Fibroblast of skin of back (primary cell): ENCODE data around the gene SLC24A3.

Source experiments
- DNase-seq: peaks from one replicate; pipeline ENCODE4 v3.0.0-alpha.2; 2013

Gene SLC24A3

GRCh38 chr20:19723813-19724430 is 511.5 kb downstream of the SLC24A3 start:
- no peak for DNase-seq

- no peak for DNase-seq
Measured at GRCh38 chr20:19725373-19725772, 512.9 kb downstream of the SLC24A3 start.

GRCh38 chr20:19725814-19726525 is 513.5 kb downstream of the SLC24A3 start:
- peak; percentile 55 for DNase-seq

GRCh38 chr20:19727251-19727847 is 514.9 kb downstream of the SLC24A3 start:
- DNase-seq, result no peak

- DNase-seq, result no peak
Measured at GRCh38 chr20:19729672-19730071, 517.2 kb downstream of the SLC24A3 start.

GRCh38 chr20:19730706-19731105 is 518.3 kb downstream of the SLC24A3 start:
- no peak for DNase-seq

GRCh38 chr20:19734811-19735210 is 522.4 kb downstream of the SLC24A3 start:
- DNase-seq, result no peak

GRCh38 chr20:19735446-19735845 is 523.0 kb downstream of the SLC24A3 start:
- DNase-seq, result peak; percentile 92

- DNase-seq, result peak; percentile 54
Measured at GRCh38 chr20:19737025-19737424, 524.6 kb downstream of the SLC24A3 start.

GRCh38 chr20:19738951-19739350 is 526.5 kb downstream of the SLC24A3 start:
- no peak for DNase-seq

- DNase-seq, result no peak
Measured at GRCh38 chr20:19739351-19739750, 526.9 kb downstream of the SLC24A3 start.

GRCh38 chr20:19740512-19740911 is 528.1 kb downstream of the SLC24A3 start:
- DNase-seq, result no peak

GRCh38 chr20:19741924-19742323 is 529.5 kb downstream of the SLC24A3 start:
- DNase-seq, result no peak

GRCh38 chr20:19742974-19743639 is 530.7 kb downstream of the SLC24A3 start:
- DNase-seq, result no peak

- DNase-seq, result no peak
Measured at GRCh38 chr20:19743640-19743995, 531.2 kb downstream of the SLC24A3 start.

- no peak for DNase-seq
Measured at GRCh38 chr20:19745106-19745505, 532.7 kb downstream of the SLC24A3 start.

- no peak for DNase-seq
Measured at GRCh38 chr20:19745584-19745983, 533.1 kb downstream of the SLC24A3 start.

- DNase-seq, result no peak
Measured at GRCh38 chr20:19746396-19746795, 534.0 kb downstream of the SLC24A3 start.

- no peak for DNase-seq
Measured at GRCh38 chr20:19747903-19748302, 535.5 kb downstream of the SLC24A3 start.

- DNase-seq, result no peak
Measured at GRCh38 chr20:19748681-19749080, 536.2 kb downstream of the SLC24A3 start.

- no peak for DNase-seq
Measured at GRCh38 chr20:19749618-19750071, 537.2 kb downstream of the SLC24A3 start.

- no peak for DNase-seq
Measured at GRCh38 chr20:19750101-19750606, 537.7 kb downstream of the SLC24A3 start.
